ENCODE data around the gene TMEM220.

TMEM220 gene

GRCh38 chr17:10729334-10730193, at the start of gene TMEM220:
TSS of gene TMEM220 (minus strand) at chr17:10730023. CDS start at chr17:10729851, 172 bp downstream.
- DNase-seq (ENCODE audit: low read depth in 2 of 2) = peak in 1 of 2 donors; percentile 5

- DNase-seq (ENCODE audit: low read depth in 2 of 2) = no peak
Observed at GRCh38 chr17:10779609-10780008, 49.8 kb upstream of the TMEM220 start.

GRCh38 chr17:10777890-10778289, 48.1 kb upstream of the TMEM220 start:
- no peak for DNase-seq (ENCODE audit: low read depth in 2 of 2)

- DNase-seq (ENCODE audit: low read depth in 2 of 2) = no peak
Observed at GRCh38 chr17:10777131-10777807, 47.4 kb upstream of the TMEM220 start.

DNA sequence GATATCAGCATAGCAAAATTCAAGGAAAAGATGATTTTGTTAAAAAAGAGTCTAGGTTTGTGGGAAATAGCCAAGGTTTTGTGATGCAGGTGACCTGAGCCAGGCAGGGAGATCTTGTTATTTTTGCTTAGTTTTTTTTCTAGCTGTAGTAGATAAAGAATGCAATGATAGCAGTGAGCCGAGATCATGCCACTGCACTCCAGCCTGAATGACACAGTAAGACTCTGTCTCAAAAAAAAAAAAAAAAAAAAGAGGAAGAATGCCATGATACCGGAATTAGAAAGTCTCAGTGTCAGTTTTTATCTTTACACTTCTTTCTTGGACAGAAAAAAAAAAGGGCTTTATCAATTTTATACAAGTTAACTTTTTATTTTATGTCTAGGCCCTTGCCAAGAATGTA, 46.6 kb upstream of the TMEM220 start:
- no peak for DNase-seq (ENCODE audit: low read depth in 2 of 2)

DNA sequence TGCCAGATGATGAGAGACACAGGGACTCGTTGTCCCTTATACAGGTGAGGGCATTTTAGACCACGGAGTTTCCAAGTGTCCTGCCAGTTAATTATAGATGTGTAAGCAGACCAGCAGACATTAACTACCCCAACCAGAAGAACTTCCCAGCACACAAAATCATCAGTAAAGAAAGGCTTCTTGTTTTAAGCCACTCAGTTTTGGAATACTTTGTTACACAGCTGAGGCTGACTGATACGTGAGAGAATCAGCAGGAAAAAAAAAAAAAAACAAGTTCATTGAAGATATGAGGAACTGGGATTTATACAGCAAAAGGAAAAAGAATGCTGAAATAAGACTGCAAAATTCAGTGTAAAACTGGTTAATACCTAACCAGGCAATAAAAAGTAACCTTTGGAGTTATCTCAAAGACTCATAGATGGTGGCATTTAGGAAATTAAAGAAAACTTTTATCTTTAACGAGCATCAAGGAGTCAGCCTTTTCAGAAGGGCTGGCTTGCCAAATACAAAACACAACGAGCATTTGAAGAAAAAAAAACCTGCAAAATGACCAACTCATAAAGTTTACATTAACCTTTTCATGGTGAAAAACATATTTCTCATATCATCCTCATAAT, 46.0 kb upstream of the TMEM220 start:
- DNase-seq (ENCODE audit: low read depth in 2 of 2) = no peak

GRCh38 chr17:10775058-10775457, 45.2 kb upstream of the TMEM220 start:
- no peak for DNase-seq (ENCODE audit: low read depth in 2 of 2)

GRCh38 chr17:10773391-10773790, 43.6 kb upstream of the TMEM220 start:
- no peak for DNase-seq (ENCODE audit: low read depth in 2 of 2)

GRCh38 chr17:10772425-10773380, 42.9 kb upstream of the TMEM220 start:
- DNase-seq (ENCODE audit: low read depth in 2 of 2) = no peak

DNA sequence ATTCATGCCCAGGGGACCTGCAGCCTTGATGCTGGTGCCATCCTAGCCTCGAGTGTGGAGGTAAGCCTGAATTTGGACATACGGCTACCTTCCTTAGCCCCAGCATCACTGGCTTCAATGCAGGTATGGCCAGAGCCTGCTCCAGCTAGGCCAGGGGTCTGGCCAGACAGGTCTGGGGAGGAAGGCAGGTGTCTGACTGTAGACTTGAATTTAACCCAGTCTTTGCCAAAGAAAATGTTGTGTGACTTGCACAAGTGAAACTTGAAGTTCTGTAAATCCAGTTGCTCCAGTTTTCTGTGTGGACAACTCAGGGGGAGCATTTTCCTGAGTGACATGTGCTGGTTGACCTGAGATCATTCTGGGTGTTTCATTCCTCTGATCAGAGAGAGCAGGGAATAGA, 41.3 kb upstream of the TMEM220 start:
- DNase-seq (ENCODE audit: low read depth in 2 of 2) = no peak

GRCh38 chr17:10769840-10770239, 40.0 kb upstream of the TMEM220 start:
- DNase-seq (ENCODE audit: low read depth in 2 of 2) = no peak

DNA sequence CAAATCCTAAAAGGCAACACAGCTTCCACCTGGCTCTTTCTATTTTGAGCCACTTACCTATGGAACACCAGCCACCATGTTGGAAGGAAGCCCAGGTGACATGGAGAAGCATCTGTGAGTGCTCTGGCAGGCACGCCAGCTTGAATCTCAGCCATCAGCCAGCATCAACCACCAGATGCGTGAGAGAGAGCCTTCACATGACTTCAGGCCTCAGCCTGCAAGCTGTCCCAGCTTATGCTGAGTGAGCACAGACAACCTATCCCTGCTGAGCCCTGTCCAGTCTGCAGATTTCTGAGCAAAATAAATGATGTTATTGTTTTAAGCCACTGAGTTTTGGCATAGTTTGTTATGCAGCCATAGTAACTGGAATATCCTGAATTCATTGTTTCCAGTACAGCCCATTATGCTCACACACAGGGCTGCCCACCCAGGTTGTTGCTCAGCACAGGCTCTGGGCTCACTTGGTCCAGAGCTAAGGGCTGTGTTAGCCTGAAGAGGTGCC, 39.0 kb upstream of the TMEM220 start:
- no peak for DNase-seq (ENCODE audit: low read depth in 2 of 2)

DNA sequence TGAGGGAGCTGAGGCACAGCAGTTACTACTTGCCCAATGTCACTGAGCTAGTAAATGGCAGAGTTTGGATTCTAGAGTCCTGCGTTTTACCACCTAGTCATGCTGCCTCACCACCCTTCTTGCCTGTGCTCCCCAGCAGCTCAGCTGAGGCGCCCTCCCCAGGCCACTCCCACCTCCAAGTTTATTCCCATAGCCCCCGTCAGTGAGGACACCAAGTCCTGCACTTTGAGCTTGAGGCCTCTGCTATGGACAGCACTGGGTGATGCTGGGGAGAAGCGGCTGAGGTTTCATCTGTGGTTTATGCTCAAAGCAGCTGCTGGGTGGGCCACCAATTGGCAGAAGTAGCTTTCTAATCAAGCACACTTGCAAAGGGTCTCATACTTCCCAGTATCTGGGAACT, 37.4 kb upstream of the TMEM220 start:
- DNase-seq (ENCODE audit: low read depth in 2 of 2) = no peak

GRCh38 chr17:10762037-10762436, 32.2 kb upstream of the TMEM220 start:
- DNase-seq (ENCODE audit: low read depth in 2 of 2) = no peak

DNA sequence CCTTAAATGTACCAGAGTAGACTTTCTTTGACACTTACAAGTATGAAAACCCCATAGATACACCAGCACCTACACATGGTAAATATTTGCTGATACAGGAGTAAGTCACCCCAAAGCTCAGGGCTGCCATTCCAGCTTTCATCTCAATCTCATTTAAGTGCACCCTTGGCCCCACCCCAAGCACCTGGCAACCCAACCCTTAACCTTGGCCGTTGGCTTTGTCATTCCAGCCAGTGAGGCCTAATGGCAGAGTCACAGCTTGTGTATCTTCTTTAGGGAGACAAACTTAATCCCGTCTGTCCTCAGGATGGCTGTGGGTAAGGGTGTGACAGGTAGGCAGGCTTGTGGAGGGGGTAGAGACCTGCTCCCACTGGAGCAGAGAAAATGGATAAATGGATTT, 31.5 kb upstream of the TMEM220 start:
- DNase-seq (ENCODE audit: low read depth in 2 of 2) = no peak

GRCh38 chr17:10758062-10758461, 28.2 kb upstream of the TMEM220 start:
- DNase-seq (ENCODE audit: low read depth in 2 of 2) = no peak

DNA sequence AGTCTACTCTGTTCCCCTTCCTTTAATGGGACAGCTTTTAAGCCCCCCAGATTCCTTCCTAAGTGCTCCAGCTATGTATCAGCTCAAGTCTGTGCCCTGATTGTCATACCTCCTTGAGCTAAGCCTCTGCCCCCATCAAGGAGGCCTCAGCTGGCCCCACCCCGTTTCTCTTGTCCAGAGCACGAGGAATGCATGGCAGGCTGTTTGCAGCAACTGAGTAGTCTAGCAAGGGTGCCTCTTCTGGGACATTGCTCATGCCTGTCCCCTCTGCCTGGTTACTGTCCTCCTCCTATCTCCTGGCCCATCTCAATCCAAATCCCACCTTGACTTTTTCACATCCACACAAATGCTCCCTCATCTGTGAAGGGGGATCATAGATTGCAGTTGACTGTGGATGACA, 27.8 kb upstream of the TMEM220 start:
- no peak for DNase-seq (ENCODE audit: low read depth in 2 of 2)

DNA sequence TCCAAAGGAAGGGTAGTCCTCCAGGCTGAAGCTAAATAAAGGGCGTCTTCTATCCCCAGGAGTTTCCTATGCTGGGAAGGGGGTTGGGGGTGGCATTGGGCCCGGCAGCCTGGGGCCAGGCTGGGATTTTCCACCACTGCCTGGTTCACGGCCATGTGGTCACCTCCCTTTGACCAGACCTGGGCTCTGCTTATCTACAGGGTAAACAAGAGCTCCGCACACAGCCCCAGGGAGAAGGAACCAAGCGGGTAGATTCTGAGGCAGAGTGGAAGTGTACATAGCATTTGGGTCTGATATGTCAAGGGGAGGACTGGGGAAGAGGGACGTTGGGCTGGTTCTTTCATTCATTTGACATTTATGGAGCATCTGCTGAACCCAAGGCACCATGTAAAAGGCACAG, 27.2 kb upstream of the TMEM220 start:
- DNase-seq (ENCODE audit: low read depth in 2 of 2) = no peak

- no peak for DNase-seq (ENCODE audit: low read depth in 2 of 2)
Observed at GRCh38 chr17:10756619-10757018, 26.8 kb upstream of the TMEM220 start.

DNA sequence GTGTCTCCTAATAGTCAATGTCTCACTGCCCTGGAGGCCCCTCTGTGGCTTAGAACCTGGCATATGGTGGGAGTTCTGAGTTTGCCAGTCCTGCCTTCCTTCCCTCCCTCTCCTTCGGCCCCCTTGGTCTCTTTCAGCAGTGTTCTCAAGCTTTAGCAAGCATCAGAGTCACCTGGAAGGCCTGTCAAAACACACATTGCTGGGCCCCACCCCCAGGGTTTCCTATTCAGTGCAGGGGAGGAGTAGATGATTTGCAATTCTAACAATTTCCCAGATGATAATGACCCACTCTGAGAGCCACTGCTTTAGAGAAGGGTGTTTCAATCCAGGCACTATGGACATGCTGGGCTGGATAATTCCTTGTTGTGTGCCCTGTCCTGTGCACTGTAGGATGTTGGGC, 26.4 kb upstream of the TMEM220 start:
- no peak for DNase-seq (ENCODE audit: low read depth in 2 of 2)

DNA sequence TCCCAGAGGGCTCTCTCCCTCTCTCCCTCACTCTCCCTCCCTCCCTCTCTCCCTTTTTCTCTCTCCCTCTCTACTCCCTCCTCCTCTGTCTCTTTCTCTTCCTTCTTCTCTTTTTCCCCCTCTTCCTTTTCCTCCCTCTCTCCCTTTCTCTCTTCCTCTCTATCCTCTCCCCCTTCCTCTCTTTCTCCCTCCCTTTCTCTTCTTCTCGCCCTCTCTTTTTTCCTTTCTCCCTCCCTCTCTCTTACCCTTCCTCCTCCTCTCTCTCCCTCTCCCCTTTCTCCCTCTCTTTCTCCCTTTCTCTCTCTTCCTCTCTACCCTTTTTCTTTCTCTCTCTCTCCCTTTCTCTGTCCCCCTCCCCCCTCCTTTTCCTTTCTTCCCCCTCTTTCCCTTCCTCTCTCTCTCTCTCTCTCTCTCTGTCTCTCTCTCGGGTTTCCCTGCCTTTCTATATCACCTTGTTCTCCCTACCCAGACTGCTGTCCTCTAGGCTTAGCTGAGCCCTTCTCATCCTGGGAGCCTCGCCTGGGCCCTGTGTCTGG, 25.8 kb upstream of the TMEM220 start:
- no peak for DNase-seq (ENCODE audit: low read depth in 2 of 2)

Measured in stimulated activated CD8-positive, alpha-beta memory T cell treated with anti-CD3 and anti-CD28 coated beads, Interleukin-7, amount 100 ng/mL, for 1 hour (primary cell).